22Rv1 (cell line): ENCODE measurements around the gene CARD11.

Experiments
- H3K27ac ChIP-seq: fragments of 450-650 bp; 2 replicates; pipeline ENCODE4 v1.5.1; 2017
- ZFX ChIP-seq: fragments of 450-650 bp; IDR thresholded peaks from 2 replicates; pipeline ENCODE4 v1.6.1; 2017; ENCODE audit warnings: antibody characterized with exemption, borderline replicate concordance
- TF ChIP-seq, protein P1 (sequence below): fragments of 450-650 bp; IDR thresholded peaks from 2 replicates; pipeline ENCODE4 v1.5.1; 2017; ENCODE audit warnings: mild to moderate bottlenecking

Gene CARD11

DNA sequence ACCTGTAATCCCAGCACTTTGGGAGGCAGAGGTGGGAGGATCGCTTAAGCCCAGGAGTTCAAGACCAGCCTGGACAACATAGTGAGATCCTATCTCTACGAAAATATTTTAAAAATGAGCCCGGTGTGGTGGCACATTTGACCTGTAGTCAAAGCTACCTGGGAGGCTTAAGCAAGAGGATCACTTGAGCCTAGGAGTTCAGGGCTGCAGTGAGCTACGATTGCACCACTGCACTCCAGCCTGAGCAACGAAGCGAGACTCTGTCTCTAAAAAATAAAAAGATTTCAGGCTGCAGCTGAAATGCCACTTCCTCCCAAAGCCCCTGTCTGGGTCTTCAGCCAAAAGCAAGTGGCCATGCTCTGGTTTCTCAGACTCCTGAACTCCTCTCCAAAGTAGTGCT, 38.7 kb upstream of the CARD11 start:
- TF ChIP-seq ZFX = no peak
- TF ChIP-seq, protein P1, sequence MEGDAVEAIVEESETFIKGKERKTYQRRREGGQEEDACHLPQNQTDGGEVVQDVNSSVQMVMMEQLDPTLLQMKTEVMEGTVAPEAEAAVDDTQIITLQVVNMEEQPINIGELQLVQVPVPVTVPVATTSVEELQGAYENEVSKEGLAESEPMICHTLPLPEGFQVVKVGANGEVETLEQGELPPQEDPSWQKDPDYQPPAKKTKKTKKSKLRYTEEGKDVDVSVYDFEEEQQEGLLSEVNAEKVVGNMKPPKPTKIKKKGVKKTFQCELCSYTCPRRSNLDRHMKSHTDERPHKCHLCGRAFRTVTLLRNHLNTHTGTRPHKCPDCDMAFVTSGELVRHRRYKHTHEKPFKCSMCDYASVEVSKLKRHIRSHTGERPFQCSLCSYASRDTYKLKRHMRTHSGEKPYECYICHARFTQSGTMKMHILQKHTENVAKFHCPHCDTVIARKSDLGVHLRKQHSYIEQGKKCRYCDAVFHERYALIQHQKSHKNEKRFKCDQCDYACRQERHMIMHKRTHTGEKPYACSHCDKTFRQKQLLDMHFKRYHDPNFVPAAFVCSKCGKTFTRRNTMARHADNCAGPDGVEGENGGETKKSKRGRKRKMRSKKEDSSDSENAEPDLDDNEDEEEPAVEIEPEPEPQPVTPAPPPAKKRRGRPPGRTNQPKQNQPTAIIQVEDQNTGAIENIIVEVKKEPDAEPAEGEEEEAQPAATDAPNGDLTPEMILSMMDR = no peak
- H3K27ac ChIP-seq = no peak overlapping the region

DNA sequence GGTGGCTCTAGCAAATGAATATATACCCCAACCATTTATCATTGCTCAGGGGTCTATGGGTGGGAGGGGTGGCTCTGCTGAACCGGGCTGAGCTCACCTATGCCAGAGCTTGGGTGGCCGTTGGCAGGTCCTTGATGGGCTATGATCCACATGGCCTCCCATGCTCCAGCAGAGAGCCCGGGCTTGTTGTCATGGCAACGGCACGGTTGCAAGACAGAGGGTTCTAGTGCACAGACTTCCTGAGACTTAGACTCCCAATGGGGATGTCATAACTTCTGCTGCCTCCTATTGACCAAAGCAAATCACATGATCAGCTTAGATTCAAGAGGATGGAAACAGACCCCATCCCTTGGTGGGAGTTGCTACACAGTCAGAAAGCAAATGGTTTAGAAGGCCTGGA, 36.4 kb upstream of the CARD11 start:
- H3K27ac ChIP-seq = no peak overlapping the region
- TF ChIP-seq, protein P1 = no peak
- TF ChIP-seq ZFX = no peak

DNA sequence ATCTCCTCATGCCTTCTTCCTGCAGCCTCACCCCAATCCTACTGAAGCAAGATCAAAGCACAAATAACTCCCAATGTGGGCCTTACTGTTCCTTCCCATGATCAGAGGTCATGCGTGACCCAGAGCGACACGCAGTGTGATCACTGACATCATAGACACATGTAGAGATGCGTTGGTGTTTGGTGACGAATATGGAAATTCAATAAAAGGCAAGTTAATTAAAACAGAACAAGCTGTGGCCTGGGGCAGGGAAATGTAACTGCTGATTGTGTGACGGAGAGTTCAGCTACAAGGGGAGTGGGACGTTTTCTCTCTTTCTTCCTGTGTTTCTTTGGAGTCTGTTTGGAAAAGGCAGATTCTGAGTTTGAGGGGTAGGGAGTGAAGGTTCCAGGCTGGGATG, 34.8 kb upstream of the CARD11 start:
- no peak overlapping the region for H3K27ac ChIP-seq
- TF ChIP-seq, protein P1 = no peak
- TF ChIP-seq ZFX = no peak

DNA sequence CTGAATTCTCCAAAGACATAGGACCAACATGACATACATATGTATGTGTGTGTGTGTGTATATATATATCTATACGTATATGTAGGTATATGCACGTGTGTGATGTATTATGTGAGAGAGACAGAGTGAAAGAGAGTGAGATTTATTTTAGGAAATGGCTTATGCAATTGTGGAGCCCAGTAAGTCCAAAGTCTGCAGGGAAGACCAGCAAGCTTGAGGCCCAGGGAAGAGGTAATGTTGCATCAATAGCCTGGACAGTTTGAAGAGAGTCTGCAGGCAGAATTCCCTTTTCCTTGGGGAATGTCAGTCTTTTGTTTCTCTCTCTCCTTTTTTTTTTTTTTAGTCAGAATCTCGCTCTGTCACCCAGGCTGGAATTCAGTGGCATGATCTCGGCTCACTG, 33.0 kb upstream of the CARD11 start:
- H3K27ac ChIP-seq = no peak overlapping the region
- TF ChIP-seq, protein P1 = no peak
- TF ChIP-seq ZFX = no peak

DNA sequence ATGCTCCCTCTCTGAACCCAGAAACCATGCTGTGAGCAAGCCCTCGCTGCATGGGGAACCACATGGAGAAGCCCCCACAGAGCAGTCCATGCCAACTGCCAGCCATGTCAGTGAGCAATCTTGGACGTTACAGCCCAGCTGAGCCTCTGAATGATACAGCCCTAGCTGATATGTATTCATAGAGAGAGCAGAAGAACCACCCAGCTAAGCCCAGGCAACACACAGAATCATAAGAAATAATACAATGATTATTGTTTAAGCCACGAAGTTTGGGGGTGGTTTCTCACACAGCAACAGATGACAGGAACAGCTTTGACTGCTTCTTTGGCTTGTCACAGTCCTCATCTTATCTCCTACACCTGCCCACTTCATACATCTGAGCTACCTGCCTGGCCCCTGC, 32.5 kb upstream of the CARD11 start:
- no peak for TF ChIP-seq ZFX
- TF ChIP-seq, protein P1 = no peak
- H3K27ac ChIP-seq = no peak overlapping the region

DNA sequence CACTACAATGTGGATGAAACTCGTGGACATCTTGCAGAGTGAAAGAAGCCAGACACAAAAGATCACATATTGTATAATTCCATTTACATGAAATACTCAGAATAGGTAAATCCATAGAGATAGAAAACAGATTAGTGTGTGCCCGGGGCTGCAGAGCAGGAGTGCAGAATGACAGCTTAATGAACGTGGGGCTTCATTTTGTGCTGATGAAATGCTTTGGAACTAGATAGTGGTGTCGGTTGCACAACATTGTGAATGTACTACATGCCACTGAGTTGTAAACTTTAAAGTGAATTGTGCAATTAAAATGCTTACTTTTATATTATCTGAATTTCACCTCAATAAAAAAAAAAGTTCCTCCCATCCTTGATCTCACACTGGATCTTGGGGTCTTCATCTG, 31.8 kb upstream of the CARD11 start:
- TF ChIP-seq, protein P1 = no peak
- TF ChIP-seq ZFX = no peak
- H3K27ac ChIP-seq = no peak overlapping the region

DNA sequence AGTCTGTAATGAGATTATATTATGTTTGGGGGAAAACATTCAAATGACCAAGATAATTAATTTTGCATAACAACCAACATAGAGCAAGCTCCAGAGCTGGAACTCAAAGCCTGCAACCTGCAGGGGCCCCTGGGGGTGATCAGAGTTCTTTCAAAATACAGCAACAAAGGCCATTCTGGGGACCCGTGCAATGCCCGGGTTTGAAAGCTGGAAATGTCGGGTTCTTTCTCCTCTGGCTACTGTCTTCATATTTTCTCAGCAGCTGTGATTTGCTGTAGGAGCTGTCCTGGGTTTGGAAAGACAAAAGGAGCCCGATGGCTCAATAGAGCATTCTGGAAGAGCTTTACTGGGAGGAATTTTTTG, 30.8 kb upstream of the CARD11 start:
- no peak for TF ChIP-seq ZFX
- TF ChIP-seq, protein P1 = no peak
- H3K27ac ChIP-seq = no peak overlapping the region
